GM12873 (cell line): Measurements from ENCODE around the gene CHI3L2.
A peak's percentile ranks its signal among the peaks of the same experiment; 100 is the strongest.

Experiments used
- CTCF ChIP-seq: IDR thresholded peaks from 2 replicates; pipeline ENCODE4 v1.5.1; 2012; ENCODE audit warnings: low read depth, mild to moderate bottlenecking, moderate library complexity, low read length, control low read depth; ENCODE audit not compliant: insufficient read depth; ENCODE audit errors: missing control alignments

CHI3L2 gene

GRCh38 chr1:111192074-111192473, 35.4 kb upstream of the CHI3L2 start:
- no peak for TF ChIP-seq CTCF

DNA sequence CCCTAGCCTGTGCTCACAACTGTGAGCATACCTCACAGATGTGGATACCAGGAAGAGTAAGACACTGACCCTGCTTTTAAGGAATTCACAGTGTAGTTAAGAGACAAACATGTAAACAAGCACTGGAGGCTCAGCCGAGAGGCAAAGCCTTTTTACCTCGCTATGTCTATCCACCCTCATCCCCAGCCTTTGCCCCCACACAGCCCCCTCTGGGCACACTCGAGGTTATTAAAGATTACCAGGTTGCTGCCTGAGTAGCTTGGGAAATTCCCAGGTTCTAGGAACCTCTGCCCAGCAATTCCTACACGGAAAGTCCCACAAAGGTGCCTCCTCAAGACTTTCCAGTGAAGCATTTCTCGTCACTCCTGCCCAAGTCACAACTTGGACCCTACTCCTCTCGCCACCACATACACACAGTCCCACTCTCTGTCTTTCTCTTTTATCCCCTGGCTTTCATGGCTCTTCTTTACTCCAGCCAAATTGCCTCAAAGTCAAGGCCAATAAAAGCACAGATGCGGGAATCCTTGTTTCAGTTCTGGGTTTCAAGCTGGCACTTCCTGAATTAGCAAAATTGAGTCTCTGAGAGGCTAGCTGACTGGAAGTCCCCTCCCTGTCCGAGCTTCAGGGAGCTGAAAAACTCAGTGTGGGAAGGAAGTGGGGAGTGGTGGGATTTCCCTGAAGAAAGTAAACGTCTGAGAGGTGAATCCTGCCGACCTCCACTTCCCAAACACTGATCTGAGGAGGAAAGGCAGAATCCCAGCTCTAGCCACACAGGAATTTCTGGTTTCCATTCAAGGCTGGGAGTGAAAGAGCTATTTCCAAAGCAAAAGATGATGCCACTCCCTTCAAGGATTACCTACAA, 34.6 kb upstream of the CHI3L2 start:
- no peak for TF ChIP-seq CTCF

GRCh38 chr1:111193712-111194480, 33.6 kb upstream of the CHI3L2 start:
- no peak for TF ChIP-seq CTCF

DNA sequence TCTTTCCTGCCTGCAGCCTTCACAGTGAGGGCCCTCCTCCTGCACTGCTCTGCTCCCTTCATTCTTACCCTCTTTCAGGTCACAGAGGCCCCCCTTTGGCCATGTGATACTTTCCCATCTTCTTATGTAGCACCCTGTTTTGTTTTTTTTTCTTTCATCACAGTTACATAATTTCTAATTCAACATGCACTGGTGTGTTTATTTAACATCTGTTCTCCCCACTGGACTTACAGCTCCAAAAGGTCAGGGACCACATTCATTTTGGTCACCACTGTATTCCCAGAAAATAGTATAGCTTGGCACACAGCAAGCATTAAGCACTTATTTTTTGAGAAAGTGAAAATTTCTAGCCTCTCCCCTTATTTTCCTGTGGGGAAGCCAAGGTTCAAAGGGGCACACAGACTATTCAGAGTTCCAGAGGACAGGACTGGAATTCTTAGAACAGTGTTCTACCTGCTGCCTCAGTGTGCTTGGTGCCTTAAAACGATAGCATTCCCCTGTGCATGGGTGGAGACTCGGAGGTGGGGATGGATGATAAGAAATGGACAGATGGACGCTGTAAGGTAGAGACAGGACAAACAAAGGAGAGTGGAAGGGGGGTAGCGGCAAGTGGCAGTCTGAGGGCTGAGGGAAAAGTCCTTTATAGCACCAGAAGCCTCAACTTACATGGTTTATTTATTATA, 32.4 kb upstream of the CHI3L2 start:
- no peak for TF ChIP-seq CTCF

GRCh38 chr1:111196213-111196612, 31.3 kb upstream of the CHI3L2 start:
- TF ChIP-seq CTCF: no peak

GRCh38 chr1:111197598-111198284, 29.8 kb upstream of the CHI3L2 start:
- peak; percentile 64 for TF ChIP-seq CTCF
